Epithelial cell of proximal tubule (primary cell): Measurements from ENCODE around the gene TRPC4. TPM values are rescaled to one million over a fixed set of nuclear protein-coding genes. Genes with fewer than 3 reads are reported as not detected.
A peak's percentile ranks its signal among the peaks of the same experiment; 100 is the strongest.

Source experiments
- DNase-seq: peaks from one replicate; pipeline ENCODE4 v3.0.0-alpha.2; 2011; ENCODE audit warnings: low read depth
- H3K4me3 ChIP-seq: 2 replicates; pipeline ENCODE4 v1.5.1; 2011; ENCODE audit warnings: low read depth, mild to moderate bottlenecking, low read length
- total RNA-seq: library from RNA; depleted of rRNA; stranded (reverse); fragments of >200 nt; gene quantifications from 2 replicates; pipeline ENCODE4 v1.2.3, GENCODE V29; 2015
- TF ChIP-seq, protein P1 (sequence below): conservative IDR thresholded peaks from 2 replicates; pipeline ENCODE4 v1.5.1; 2012; ENCODE audit warnings: low read depth, mild to moderate bottlenecking, low read length

Gene TRPC4
- total RNA-seq, 1 donor from 2014 or later: 2.4 TPM

- no peak for DNase-seq
- TF ChIP-seq, protein P1, sequence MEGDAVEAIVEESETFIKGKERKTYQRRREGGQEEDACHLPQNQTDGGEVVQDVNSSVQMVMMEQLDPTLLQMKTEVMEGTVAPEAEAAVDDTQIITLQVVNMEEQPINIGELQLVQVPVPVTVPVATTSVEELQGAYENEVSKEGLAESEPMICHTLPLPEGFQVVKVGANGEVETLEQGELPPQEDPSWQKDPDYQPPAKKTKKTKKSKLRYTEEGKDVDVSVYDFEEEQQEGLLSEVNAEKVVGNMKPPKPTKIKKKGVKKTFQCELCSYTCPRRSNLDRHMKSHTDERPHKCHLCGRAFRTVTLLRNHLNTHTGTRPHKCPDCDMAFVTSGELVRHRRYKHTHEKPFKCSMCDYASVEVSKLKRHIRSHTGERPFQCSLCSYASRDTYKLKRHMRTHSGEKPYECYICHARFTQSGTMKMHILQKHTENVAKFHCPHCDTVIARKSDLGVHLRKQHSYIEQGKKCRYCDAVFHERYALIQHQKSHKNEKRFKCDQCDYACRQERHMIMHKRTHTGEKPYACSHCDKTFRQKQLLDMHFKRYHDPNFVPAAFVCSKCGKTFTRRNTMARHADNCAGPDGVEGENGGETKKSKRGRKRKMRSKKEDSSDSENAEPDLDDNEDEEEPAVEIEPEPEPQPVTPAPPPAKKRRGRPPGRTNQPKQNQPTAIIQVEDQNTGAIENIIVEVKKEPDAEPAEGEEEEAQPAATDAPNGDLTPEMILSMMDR: peak; percentile 48
Measured at GRCh38 chr13:37769078-37769477, 100.5 kb downstream of the TRPC4 start.

GRCh38 chr13:37766502-37766901 lies 103.1 kb downstream of the TRPC4 start:
- no peak for DNase-seq
- TF ChIP-seq, protein P1: no peak
- no peak overlapping the region for H3K4me3 ChIP-seq

More at GRCh38 chr13:37769078-37769477, 100.5 kb downstream of the TRPC4 start:
- no peak overlapping the region for H3K4me3 ChIP-seq

DNA sequence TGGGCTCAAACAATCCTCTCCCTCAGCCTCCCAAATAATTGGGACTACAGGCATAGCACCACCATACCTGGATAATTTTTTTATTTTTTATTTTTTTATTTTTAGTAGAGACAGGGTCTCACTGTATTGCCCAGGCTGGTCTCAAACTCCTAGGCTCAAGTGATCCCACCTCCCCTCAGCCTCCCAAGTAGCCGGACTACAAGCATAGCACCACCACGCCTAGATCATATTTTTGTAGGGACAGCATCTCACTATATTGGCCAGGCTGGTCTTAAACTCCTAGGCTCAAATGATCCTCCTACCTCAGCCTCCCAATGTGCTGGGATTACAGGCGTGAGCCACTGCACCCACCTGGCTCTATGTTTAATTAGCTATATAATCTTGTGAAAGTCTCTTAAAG lies 114.2 kb downstream of the TRPC4 start:
- TF ChIP-seq, protein P1: no peak
- H3K4me3 ChIP-seq: no peak overlapping the region
- DNase-seq: no peak

- no peak overlapping the region for H3K4me3 ChIP-seq
- TF ChIP-seq, protein P1: no peak
- DNase-seq: peak; percentile 95
Measured at GRCh38 chr13:37753776-37754175, 115.8 kb downstream of the TRPC4 start.

GRCh38 chr13:37752146-37752545 lies 117.4 kb downstream of the TRPC4 start:
- no peak for DNase-seq
- no peak overlapping the region for H3K4me3 ChIP-seq
- TF ChIP-seq, protein P1: no peak

- DNase-seq: no peak
- TF ChIP-seq, protein P1: no peak
- H3K4me3 ChIP-seq: no peak overlapping the region
Measured at GRCh38 chr13:37751025-37751424, 118.5 kb downstream of the TRPC4 start.

- H3K4me3 ChIP-seq: no peak overlapping the region
- DNase-seq: no peak
- TF ChIP-seq, protein P1: no peak
Measured at GRCh38 chr13:37748913-37749312, 120.7 kb downstream of the TRPC4 start.
